ENCODE data around the gene ATP8A1. TPM values are rescaled to one million over a fixed set of nuclear protein-coding genes. Genes with fewer than 3 reads are reported as not detected.

Gene ATP8A1
- total RNA-seq, 2 donors from 2014 or later, result 18.6 to 74.0 TPM

DNA sequence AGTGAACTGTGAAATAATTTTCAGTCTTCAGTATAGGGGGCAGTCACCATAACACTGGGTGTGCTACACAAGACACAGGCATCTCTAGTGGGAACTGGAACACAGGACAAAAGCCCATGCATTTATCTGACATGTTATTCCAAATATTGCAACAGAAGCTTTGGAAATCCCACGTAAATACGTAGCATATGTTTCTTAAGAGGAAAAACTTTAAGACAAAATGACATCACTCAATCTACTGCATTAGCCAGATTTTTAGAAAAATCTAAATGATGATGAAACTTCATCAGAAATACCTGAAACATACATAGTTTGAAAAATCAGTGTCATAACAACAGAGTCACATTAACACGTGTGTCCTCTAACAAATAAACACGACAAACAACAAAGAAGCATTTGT is 245.1 kb downstream of the ATP8A1 start:
- no peaks in the 10 kb centered on the region for H3K27me3 ChIP-seq (replicated peaks; ENCODE audit: insufficient read depth)
- DNase-seq (ENCODE audit: low spot score), result no peak
- WGBS, result 86% methylated on average over 4 of the region's 4 CpGs
- no peak overlapping the region for H3K4me3 ChIP-seq
- H3K36me3 ChIP-seq, result no peaks in the 10 kb centered on the region
- intact Hi-C loops (cut with DNase I), result no loop called here
- no peak overlapping the region for H3K27ac ChIP-seq
- no peaks in the 10 kb centered on the region for H3K9me3 ChIP-seq
- no peaks in the 10 kb centered on the region for H3K4me1 ChIP-seq (replicated peaks)
- no peak for TF ChIP-seq POLR2AphosphoS5 (IDR thresholded peaks at IDR 0.05)
- TF ChIP-seq, protein P1, sequence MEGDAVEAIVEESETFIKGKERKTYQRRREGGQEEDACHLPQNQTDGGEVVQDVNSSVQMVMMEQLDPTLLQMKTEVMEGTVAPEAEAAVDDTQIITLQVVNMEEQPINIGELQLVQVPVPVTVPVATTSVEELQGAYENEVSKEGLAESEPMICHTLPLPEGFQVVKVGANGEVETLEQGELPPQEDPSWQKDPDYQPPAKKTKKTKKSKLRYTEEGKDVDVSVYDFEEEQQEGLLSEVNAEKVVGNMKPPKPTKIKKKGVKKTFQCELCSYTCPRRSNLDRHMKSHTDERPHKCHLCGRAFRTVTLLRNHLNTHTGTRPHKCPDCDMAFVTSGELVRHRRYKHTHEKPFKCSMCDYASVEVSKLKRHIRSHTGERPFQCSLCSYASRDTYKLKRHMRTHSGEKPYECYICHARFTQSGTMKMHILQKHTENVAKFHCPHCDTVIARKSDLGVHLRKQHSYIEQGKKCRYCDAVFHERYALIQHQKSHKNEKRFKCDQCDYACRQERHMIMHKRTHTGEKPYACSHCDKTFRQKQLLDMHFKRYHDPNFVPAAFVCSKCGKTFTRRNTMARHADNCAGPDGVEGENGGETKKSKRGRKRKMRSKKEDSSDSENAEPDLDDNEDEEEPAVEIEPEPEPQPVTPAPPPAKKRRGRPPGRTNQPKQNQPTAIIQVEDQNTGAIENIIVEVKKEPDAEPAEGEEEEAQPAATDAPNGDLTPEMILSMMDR (IDR thresholded peaks at IDR 0.05), result no peak
- no peak for TF ChIP-seq POLR2A (IDR thresholded peaks at IDR 0.05)

DNA sequence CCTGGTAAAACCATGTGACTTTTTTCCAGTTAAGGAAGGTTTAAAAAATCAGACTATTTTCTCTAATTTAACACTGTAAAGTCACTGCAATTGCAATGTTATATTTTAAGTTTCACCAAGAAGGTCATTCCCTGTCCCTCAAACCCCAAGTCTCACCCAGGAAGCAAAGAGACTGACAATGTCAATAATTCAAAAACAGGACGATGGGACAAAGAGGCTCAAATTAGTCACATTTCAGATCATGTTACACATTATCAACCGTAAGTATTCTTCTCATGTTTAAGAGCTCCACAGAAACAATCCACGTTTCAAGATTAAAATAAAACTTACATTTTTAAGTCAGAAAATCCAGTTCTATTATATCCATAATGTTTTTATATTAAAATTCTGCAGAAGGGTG is 246.5 kb downstream of the ATP8A1 start:
- no peaks in the 10 kb centered on the region for H3K9me3 ChIP-seq
- WGBS, result 72% methylated on average over 3 of the region's 3 CpGs
- TF ChIP-seq, protein P1 (IDR thresholded peaks at IDR 0.05), result no peak
- TF ChIP-seq POLR2AphosphoS5 (IDR thresholded peaks at IDR 0.05) (no peak), POLR2A (IDR thresholded peaks at IDR 0.05) (no peak)
- H3K27me3 ChIP-seq (replicated peaks; ENCODE audit: insufficient read depth), result no peaks in the 10 kb centered on the region
- H3K36me3 ChIP-seq, result no peaks in the 10 kb centered on the region
- H3K4me3 ChIP-seq, result no peak overlapping the region
- no peak for DNase-seq (ENCODE audit: low spot score)
- no peaks in the 10 kb centered on the region for H3K4me1 ChIP-seq (replicated peaks)
- H3K27ac ChIP-seq, result no peak overlapping the region
- intact Hi-C loops (cut with DNase I), result no loop called here

DNA sequence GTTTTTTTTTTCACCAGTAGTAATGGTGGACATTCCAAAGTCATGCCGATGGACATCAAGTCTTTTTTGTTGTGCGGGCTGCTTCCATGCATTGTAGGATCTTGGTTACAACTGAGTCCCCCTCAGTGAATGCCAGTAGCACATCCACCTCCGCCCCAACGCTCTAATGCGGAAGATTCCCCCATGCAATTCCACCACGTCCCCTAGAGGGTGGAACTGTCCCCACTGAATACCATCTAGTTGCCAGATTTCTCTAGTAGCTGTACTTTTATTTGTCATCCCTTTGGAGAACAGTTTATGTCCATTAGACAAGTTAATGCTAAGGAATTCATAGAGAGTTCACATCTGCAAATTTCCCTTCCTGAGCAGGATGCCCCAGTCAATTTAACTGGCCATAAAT is 252.9 kb downstream of the ATP8A1 start:
- H3K27ac ChIP-seq, result no peak overlapping the region
- no peaks in the 10 kb centered on the region for H3K9me3 ChIP-seq
- H3K27me3 ChIP-seq (replicated peaks; ENCODE audit: insufficient read depth), result peaks cover 5% of the 10 kb centered on the region
- no peaks in the 10 kb centered on the region for H3K36me3 ChIP-seq
- intact Hi-C loops (cut with DNase I), result no loop called here
- WGBS, result 85% methylated on average over 6 of the region's 6 CpGs
- no peaks in the 10 kb centered on the region for H3K4me1 ChIP-seq (replicated peaks)
- no peak overlapping the region for H3K4me3 ChIP-seq
- TF ChIP-seq POLR2A (IDR thresholded peaks at IDR 0.05) (no peak), POLR2AphosphoS5 (IDR thresholded peaks at IDR 0.05) (no peak)
- TF ChIP-seq, protein P1 (IDR thresholded peaks at IDR 0.05), result no peak
- no peak for DNase-seq (ENCODE audit: low spot score)

DNA sequence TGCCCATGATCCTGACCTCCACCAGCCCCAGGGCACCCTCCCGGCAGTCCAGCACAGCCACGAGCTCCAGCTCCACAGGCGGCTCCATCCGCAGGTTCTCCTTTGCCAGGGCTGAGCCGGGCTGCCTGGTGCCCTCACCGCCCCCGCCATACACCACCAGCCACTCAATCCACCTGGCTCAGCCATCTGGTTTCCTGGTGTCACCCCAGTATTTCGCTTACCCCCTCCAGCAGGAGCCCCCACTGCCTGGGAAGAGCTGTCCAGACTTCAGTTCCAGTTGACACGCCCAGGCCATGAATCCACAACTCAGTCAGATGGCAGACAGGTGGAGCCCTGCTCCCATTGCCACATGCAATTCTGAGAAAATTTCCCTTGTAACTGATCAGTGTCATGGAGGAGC is 255.7 kb downstream of the ATP8A1 start:
- intact Hi-C loops (cut with DNase I), result no loop called here
- no peak overlapping the region for H3K27ac ChIP-seq
- 52% methylated on average over 9 of the region's 9 CpGs for WGBS
- no peak for TF ChIP-seq POLR2AphosphoS5 (IDR thresholded peaks at IDR 0.05)
- H3K27me3 ChIP-seq (replicated peaks; ENCODE audit: insufficient read depth), result peaks cover 10% of the 10 kb centered on the region
- DNase-seq (ENCODE audit: low spot score), result no peak
- H3K4me3 ChIP-seq, result no peak overlapping the region
- H3K4me1 ChIP-seq (replicated peaks), result peaks cover 5% of the 10 kb centered on the region
- no peaks in the 10 kb centered on the region for H3K36me3 ChIP-seq
- no peaks in the 10 kb centered on the region for H3K9me3 ChIP-seq

DNA sequence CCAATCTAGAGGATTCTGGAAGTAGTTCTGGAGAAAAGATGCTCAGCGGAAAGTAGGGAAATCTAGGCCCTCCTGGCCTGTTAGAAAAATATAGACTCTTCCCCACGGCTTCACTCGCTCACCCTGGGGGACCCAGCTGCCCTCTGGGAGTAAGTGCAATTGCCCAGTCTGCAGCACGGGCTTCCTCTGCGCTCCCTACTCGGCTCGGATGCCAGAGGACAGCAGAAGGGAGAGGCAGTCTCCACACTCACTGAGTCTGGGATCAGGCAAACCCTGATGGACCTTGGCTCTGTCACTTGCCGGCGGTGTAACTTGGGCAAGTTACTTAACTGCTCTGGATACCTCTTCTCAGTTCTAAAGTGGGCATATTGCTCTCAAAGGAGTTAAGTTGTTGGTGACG is 257.5 kb downstream of the ATP8A1 start:
- no peak for DNase-seq (ENCODE audit: low spot score)
- TF ChIP-seq, protein P1 (IDR thresholded peaks at IDR 0.05), result no peak
- TF ChIP-seq POLR2AphosphoS5 (IDR thresholded peaks at IDR 0.05) (no peak), POLR2A (IDR thresholded peaks at IDR 0.05) (no peak)
- Histone ChIP-seq H3K4me3 (no peak overlapping the region), H3K4me1 (replicated peaks) (peaks cover 5% of the 10 kb centered on the region), H3K36me3 (no peaks in the 10 kb centered on the region), H3K27ac (no peak overlapping the region), H3K9me3 (no peaks in the 10 kb centered on the region), H3K27me3 (replicated peaks; ENCODE audit: insufficient read depth) (peaks cover 15% of the 10 kb centered on the region)
- WGBS, result 27% methylated on average over 10 of the region's 10 CpGs
- intact Hi-C loops (cut with DNase I), result no loop called here

Data from prostate gland (tissue), 2 donors.